ENCODE results near the gene TUBA4A.

The TUBA4A gene

DNA sequence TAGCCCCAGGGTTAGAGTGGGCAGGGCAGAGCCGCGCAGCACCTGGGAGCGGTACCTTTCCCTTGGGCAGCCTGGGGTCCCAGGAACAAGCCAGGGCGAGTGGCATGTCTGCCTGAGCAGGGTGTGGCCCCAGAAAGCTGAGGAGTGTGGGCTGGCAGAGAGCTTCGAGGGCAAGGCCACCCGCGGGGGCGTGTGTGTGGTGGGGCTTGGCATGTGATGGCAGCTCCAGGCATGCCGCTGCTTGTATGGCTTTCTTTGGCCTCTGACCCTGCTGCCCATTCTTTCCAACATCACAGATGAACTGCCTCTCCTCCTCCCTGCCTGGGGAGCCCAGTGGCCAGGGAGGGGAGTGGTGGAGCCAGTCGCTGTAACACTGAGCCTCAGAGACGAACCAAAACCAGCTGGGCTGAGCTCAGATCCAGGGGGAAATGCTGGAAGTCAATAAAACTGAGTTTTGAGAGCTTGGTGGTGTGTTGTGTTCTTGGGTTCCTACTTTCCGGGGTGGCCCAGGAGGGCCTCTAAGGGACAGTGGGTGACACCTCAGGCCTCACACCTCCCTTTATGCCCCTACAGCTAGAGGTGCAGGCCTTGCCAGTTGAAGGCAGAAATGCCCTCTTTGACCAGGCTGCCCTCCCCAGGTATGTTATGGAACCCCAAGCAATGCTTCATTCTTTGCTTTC is 32.9 kb upstream of the TUBA4A start:
- no peak for DNase-seq

DNA sequence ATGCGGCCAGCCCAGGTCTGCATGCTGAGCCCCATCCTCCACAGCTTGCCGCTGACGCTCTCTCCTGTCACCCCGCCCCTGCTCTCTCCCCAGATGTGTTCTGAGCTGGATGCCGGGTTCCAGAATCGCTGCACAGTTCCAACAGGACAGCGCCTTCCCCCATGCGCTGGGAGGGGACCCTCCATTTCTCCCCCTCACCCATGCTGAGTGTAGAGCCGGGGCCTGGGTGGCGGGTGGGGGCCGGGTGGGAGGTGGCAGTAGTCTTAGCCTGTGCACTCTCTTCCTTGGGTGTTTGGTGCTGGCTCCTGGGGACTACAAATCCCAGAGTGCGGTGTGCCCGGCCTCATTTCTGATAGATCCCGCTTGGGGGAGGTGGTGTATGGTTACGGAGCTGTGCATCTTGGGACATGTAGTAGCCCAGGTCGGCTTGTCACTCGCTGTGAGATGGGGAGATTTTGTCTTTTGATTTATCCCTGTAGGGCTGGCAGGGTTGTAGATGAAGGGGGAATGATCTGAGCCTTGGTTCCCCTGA is 32.2 kb upstream of the TUBA4A start:
- DNase-seq, result no peak

DNA sequence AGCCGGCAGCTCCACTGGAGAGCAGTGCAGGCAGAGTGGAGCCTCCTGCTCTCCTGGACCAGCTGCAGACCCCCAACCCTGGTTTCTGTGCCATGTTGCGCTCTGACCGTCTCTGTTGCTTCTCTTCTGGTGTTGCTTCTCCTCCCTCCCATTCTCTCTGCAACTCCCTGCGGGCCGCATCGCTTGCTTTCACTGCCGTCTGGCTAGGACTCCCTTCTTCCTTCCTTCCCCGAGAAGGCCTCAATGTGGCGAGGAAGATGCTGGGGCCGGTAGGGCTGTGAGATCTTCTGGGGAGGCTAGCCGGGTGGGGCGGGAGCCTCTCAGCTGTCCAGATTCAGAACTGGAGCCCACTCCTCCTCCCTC is 31.6 kb upstream of the TUBA4A start:
- no peak for DNase-seq

DNA sequence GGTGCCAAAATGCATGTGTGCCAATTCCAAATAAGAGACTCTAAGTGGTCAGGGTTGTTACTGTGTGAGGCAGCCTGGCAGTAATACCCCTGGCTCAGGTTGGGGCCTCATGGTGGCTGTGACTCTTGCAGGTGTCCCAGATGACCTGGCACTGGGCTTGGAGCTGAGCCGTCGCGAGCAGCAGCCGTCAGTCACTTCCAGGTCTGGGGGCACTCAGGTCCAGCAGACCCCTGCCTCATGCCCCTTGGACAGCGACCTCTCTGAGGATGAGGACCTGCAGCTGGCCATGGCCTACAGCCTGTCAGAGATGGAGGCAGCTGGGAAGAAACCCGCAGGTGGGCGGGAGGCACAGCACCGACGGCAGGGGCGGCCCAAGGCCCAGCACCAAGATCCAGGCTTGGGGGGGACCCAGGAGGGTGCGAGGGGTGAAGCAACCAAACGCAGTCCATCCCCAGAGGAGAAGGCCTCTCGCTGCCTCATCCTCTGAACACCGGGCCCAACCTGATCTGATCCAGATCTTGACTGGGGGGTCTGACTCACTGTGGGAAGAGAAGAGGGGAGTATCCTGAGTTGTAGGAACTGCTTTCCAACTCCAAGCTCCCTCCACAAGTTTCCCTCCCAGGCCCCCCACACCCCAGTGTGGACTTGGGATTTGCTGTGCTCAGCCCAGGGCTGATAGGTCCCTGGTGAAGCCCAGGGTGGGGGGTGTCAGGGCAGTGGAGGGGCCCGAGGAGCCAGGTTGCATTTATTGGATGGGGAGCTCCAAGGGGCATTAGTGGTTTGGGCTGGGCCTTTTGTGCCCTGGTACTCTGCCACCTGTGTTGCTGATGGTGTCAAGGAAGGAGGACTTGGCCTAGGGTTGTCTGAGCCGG is 31.0 kb upstream of the TUBA4A start:
- no peak for DNase-seq

DNA sequence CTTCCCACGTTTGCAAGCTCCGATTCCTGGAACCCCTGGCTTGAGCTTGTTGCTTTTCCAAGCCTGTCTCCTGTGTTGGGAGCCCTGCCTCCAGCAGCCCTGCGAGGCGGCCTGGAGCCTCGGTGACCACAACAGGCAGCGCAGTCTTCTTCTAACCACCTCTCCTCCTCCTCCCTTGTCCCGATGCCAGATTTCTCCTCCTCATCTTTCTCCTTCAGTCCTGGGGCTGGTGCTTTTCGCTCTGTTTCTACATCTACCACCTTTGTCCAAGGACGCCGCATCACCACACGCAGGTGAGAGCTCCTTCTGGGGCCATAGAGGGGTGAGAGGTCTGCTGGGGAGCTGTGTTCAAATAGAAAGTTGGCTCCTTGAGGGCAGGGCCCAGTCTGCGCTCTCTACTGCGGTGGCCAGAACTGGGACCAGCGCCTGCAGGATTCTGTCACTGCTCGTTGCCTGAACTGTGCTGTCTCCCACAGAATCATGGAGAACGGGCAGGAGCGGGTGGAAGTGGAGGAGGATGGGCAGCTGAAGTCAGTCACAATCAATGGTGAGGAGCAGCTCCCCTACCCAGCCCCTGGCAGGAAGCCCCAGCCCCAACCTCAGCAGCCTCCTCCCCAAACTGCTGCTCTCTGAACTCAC is 29.3 kb upstream of the TUBA4A start:
- DNase-seq, result no peak

DNA sequence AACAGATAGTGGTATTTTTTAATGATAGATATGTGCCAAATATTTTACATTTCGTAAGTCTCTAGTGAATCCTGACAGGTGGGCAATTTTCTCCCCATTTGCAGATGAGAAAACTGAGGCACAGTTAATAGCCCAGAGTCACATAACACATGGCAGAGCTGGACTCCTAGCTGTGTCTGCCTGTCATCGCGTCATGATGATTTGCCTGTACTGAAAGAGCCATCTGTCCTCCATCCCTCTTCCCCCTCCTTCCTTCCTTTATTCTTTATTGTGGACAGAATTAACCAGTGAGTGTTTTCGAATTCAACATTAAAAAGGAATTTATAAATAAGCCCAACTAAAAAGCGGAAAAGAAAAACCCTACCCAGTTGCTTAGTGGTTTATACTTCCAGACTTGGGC is 28.7 kb upstream of the TUBA4A start:
- no peak for DNase-seq

DNA sequence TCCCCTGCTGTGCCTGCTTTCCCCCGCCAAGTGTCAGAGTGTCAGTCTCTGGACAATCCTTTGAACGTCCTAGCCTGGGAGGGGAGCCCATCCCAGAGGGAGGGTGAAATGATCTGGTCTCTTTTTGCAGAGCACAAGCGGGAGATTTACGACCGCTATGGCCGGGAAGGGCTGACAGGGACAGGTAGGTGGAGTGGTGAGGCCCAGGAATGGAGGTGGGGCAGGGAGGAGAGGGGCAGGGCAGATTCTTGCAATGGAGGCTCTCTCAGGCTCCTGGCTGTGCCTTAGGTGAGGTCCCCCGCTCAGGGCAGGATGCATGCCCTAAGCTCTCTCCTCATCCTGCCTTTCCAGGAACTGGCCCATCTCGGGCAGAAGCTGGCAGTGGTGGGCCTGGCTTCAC is 27.9 kb upstream of the TUBA4A start:
- no peak for DNase-seq

DNA sequence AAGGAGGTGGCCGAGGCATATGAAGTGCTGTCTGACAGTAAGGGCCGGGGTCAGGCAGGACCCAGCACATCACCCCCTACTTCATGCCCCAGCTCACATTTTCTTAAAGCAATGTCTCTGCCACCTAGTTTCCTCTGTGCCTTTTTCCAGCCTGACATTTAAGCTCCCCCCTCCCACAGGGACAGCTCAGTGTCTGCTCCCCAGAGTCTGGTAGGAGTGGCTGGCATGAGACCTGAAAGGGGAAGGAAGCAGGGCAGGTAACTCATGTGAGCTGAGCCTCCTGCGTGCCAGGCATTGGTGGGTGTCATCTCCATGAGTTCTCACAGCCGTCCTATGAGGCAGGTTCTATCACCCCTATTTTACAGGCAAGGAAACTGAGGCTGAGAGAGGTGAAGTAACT is 26.9 kb upstream of the TUBA4A start:
- DNase-seq, result no peak

DNA sequence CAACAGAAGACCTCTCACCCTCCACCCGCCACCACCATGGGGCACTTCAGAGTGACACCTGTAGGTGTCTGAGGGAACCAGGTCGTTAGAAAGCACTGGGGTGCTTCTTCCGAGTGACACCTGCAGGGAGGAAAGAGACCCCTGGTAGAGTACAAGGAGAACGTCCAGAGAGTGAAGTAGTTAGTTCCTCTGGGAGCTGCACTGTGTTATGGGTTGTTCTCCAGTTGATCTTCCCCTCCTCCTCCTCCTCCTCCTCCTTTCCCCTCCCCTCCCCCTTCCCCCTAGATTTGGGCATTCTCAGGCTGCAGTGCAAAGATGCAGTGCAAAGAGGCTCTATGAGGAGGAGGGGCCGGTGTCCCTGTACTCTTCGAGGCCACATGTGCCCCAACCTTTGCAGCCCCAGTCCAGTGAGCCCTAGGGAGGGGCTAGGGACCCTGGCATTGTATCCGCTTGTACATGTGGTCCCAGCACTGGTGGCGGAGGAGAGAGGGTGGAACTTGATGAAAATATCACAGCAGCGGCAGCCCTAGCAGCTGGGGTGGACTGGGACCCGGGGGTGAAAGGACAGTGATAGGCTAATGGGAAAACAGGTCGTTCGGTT is 26.3 kb upstream of the TUBA4A start:
- DNase-seq, result no peak

DNA sequence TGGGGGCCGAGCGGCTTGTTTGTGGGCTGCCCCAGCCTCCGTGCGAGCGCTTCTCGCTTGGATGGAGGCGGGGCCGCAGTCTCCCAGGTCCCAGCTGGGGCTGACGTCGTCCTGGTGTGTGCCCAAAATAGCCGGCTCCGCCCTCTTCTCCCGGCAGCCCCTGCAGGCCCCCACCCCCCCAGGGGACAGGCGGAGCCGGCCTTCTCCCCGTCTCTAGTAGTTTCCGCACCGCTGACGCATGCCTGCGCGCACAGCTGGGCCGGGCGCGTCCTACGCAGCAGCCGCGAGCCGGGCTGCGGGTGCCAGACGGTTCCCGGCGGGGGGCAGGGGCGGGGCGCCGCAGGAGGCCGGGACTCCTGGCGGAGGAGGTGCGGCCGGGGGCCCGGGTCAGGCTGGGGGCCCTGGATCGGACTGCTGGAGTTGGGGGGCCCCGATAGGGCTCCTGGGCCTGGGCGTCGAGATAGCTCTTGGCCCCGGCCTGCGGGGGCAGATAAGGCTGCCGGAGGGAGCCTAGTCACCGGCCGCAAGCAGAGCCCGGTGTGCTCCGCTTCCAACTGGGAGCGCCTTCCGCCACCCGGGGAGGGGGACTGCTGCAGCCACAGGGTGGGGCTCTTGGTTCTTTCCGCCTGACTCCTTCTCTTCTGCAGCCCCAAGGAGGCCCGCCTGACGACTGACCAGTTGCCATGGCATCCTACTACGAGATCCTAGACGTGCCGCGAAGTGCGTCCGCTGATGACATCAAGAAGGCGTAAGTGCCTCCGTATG is 25.6 kb upstream of the TUBA4A start, which contains the start of gene DNAJB2:
Gene DNAJB2, plus strand, starts transcription at position 216 of the 765 bp plus-strand sequence. Its CDS starts 468 bp downstream, at position 684.
- peak; percentile 66 for DNase-seq

DNA sequence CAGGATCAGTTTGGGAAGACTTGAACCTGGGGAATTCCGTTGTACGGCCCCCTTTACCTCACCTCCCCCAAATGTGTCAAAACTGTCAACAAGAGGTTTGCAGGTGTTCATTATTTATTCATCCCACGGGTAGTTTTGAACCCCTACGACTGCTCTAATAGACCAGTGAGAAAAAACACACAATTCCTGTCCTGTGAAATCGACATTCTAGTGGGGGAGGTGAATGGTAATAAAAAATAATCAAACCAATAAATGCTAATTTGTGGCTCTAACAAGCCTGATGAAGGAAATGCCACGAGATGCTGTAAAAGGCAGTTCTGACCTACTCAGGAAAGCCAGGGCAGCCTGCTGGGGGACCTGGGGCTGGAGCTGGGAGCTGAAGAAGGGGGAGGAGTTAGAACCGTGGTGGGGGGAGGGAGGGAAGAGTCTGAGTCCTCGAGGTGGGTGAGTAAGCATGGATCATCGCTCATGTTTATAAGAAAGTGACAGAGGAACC is 25.0 kb upstream of the TUBA4A start:
- no peak for DNase-seq

DNA sequence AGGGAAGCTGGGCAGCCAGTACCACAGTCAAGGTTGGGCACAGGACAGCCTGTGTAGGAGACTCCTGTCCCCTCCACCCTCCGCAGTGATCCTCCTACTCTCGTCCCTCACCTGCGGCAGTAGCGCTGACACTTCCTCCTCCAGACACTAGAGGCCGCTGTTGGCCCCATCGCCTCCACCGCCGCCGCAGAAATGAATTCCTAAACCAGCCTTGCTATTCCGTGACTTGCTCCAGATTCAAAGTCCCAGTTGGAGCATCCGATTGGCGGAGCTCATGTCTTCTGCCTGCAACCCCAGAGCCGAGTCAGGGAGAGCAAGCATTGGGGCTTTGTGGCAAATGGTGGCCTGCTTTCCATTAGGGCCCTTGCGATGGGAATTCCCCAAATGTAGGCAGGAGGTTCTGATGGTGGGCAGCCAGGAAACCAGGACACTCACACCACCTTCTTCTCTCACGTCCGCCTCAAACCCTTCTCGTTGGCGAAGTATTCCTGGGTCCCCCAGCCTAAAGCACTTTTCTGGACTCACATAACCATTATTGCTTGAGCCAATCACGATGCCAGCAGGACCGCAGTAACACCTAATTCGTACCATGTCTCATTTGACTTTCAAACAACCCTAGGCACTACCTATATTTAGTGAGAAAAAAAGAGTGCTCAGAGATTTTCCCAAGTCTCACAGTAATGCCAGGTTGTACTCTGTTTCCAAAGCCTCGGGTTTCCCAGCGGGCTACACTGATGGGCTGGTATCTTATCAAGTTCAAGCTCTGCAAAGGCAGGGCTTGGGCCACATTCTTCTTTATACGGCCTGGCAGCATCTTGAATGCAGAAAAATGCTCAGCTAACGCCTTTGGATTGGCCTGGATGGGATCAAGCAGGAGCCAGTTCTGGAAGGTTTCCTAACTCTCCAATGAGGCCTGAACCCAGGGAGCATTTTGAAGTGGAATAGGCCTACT is 24.3 kb upstream of the TUBA4A start:
- peak; percentile 21 for DNase-seq

DNA sequence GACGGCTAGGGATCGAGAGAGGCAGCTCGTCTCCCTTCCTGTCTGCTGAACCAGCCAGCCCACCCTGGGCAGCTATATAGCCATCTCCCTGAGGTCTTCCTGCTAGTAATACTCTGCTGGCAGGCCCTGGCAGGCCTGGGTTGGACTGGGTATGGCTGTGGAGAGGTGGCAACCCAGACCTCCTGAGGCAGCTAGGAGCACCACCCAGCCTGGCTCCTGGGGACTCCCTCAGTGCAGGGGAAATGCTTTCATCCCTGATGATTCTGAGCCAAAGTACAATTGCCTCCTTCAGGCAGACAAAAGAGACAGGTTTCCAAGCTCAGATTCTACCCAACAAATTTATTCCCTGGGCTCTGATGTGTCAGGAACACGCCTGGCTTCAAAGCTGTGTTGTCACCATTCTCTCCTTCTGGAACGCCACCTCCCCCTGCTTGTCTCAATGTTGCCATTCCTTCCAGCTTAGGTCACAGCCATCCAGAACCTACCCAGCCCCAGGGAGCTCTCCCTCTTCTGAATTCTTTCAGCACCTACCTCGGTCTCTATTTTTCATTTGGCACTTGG is 20.7 kb upstream of the TUBA4A start:
- DNase-seq, result no peak

DNA sequence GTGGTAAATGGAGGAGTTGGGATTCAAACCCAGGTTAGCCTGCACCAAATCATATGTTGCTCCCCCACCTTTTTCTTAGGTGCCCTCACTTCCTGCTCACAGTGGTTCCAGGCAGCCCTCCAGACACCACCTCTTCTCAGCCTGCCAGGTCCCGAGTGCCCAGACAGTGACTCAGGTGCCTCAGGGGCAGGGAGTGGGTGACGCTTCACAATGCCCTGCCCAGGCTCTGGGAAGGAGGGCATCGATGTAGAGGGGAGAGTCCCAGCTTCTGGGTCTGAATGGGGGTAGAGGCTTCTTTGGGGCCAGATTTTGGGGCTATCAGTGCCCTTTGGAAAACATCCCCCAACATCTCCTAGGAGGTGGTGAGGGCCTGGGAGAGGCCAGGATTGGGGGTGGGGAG is 20.2 kb upstream of the TUBA4A start:
- no peak for DNase-seq

DNA sequence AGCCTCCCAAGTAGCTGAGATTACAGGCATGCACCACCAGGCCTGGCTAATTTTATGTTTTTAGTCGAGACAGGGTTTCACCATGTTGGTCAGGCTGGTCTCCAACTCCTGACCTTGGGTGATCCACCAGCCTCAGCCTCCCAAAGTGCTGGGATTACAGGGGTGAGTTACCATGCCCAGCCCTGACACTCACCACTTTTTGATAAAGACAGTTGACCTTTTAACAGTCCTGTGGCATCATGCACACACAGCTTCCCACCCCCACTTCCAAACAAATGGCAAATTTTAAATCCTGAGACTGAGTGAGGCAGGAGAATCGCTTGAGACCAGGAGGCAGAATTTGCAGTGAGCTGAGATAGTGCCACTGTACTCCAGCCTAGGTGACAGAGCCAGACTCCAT is 19.3 kb upstream of the TUBA4A start:
- no peak for DNase-seq

DNA sequence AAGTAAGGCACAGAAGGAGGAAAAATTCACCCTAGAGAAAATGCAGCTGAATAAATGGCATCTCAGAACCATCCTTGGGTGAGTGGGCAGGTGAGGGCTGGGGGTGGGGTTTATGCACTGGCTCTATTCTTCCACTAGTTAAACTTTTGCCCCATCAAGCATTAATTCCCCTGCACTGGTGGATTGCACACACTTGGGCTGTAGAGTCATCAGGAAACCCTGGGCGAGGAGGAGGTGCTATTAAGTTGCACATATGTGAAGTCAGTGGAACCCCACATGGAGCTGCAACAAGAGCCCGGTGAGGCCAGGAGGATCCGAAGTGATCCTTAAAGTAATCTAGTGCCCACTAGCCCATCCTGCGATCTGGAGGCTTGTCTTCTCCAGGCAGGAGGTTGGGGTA is 18.6 kb upstream of the TUBA4A start:
- no peak for DNase-seq

DNA sequence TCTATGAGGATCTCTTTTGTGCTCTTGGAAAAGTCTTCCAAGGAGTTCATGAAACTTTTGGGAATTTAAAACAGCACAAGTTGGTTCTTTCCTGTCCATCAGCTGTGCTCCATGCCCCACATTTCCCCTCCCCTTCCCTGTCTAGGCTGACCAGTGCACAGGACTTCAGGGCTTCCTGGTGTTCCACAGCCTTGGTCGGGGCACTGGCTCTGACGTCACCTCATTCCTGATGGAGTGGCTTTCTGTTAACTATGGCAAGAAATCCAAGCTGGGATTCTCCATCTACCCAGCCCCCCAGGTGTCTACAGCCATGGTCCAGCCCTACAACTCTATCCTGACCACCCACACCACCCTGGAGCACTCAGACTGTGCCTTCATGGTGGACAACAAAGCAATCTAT is 17.3 kb upstream of the TUBA4A start:
- DNase-seq, result no peak

DNA sequence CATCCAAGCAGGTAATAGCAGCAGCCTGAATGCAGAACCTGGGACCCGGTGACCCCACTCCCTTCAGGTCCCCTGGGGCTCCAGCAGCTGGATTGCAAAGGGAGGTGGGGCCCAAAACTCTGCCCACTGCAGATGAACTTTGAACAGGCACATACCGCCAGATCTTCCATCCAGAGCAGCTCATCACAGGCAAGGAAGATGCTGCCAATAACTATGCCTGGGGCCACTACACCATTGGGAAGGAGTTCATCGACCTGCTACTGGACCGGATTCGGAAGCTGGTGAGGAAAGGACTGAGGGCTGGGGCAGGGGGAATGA is 16.3 kb upstream of the TUBA4A start:
- DNase-seq, result no peak

DNA sequence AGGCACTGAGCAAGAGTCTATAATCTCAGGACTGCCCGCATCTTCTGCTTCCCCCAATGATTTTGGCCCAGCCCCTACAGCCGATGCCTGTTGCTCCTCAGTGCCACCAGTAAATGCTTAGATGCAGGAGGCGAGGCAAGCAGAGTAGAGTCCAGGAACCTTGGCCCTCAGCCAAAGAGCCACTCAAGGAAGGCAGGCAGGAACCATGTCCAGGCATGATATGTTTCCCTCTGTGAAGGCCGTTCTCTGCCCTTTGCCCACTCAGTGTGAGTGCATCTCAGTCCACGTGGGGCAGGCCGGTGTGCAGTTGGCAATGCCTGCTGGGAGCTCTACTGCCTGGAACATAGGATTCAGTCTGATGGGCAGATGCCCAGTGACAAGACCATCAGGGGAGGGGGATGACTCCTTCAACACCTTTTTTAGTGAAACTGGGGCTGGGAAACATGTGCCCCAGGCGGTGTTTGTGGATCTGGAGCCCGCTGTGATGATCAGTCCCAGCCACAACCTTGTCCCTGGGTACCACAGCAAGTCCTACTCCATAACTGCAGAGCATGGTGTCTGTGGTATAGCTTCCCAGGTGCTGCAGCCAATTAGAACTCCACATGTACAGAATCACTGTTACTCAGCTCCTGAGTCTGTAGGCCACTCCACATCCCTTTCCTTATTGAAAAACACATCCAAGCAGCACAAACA is 15.8 kb upstream of the TUBA4A start:
- no peak for DNase-seq

DNA sequence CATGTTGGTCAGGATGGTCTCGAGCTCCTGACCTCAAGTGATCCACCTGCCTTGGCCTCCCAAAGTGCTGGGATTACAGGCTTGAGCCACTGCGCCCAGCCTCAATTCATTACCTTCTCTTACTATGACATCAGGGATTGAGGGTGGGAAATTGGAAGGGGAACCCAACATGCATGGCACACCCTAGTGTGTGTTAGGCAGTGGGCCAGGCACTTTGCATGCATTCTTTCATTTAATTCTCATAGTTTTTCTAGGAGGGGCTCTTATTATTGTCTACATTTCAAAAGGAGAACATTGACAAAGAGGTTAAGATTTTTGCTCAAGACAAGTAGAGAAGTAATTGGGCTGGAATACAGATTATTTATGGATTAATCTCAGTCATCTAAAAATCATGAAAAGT is 14.6 kb upstream of the TUBA4A start:
- no peak for DNase-seq
